Measurements from ENCODE around the gene THOC6.
"Not testable (repeated sequence)": the region's sequence is repeated elsewhere in the genome, so short reads cannot be mapped to it uniquely, and the experiment has no call there.

Gene THOC6

GRCh38 chr16:3030222-3031212 lies 6.7 kb downstream of the THOC6 start:
- no peak for DNase-seq (ENCODE audit: low spot score)

- no peak for DNase-seq (ENCODE audit: low spot score)
Observed at GRCh38 chr16:3032624-3033023, 8.8 kb downstream of the THOC6 start.

- no peak for DNase-seq (ENCODE audit: low spot score)
Observed at GRCh38 chr16:3035289-3035971, 11.6 kb downstream of the THOC6 start.

- DNase-seq (ENCODE audit: low spot score) = no peak
Observed at GRCh38 chr16:3035972-3036725, 12.3 kb downstream of the THOC6 start.

GRCh38 chr16:3036726-3037315 lies 13.0 kb downstream of the THOC6 start, which contains the start of gene BICDL2:
Gene BICDL2 (minus strand): TSS chr16:3036944. CDS start chr16:3035496, 1,448 bp downstream.
- no peak for DNase-seq (ENCODE audit: low spot score)

- no peak for DNase-seq (ENCODE audit: low spot score)
Observed at GRCh38 chr16:3038256-3038655, 14.4 kb downstream of the THOC6 start.

GRCh38 chr16:3038896-3039295 lies 15.1 kb downstream of the THOC6 start:
- no peak for DNase-seq (ENCODE audit: low spot score)

GRCh38 chr16:3042376-3042775 lies 18.5 kb downstream of the THOC6 start:
- no peak for DNase-seq (ENCODE audit: low spot score)

GRCh38 chr16:3044708-3045107 lies 20.9 kb downstream of the THOC6 start:
- DNase-seq (ENCODE audit: low spot score) = no peak

GRCh38 chr16:3045758-3046640 lies 22.2 kb downstream of the THOC6 start, which contains the start of gene MMP25:
Gene MMP25 (plus strand): TSS chr16:3046561. CDS start chr16:3046918, 357 bp downstream.
- no peak for DNase-seq (ENCODE audit: low spot score)

GRCh38 chr16:3046641-3047386 lies 23.0 kb downstream of the THOC6 start:
- DNase-seq (ENCODE audit: low spot score) = no peak

GRCh38 chr16:3047387-3047720 lies 23.5 kb downstream of the THOC6 start:
- no peak for DNase-seq (ENCODE audit: low spot score)

GRCh38 chr16:3049921-3050481 lies 26.2 kb downstream of the THOC6 start:
- DNase-seq (ENCODE audit: low spot score) = no peak

GRCh38 chr16:3050487-3050886 lies 26.7 kb downstream of the THOC6 start:
- DNase-seq (ENCODE audit: low spot score) = no peak

- DNase-seq (ENCODE audit: low spot score) = no peak
Observed at GRCh38 chr16:3051009-3051408, 27.2 kb downstream of the THOC6 start.

GRCh38 chr16:3051494-3051893 lies 27.7 kb downstream of the THOC6 start:
- DNase-seq (ENCODE audit: low spot score) = no peak

- not testable (repeated sequence) for DNase-seq (ENCODE audit: low spot score)
Observed at GRCh38 chr16:3052571-3053329, 28.9 kb downstream of the THOC6 start.

- not testable (repeated sequence) for DNase-seq (ENCODE audit: low spot score)
Observed at GRCh38 chr16:3053330-3053710, 29.5 kb downstream of the THOC6 start.
